K562 (cell line): Measurements from ENCODE around the gene SEMA5A. TPM values are rescaled to one million over a fixed set of nuclear protein-coding genes. Genes with fewer than 3 reads are reported as not detected.

ENCODE experiments used
- ATAC-seq: fragments of 200-7000 bp; cut with Tn5 transposase; 3 replicates; pipeline ENCODE4 v1.9.1; 2020; ENCODE audit warnings: moderate library complexity
- BruUV-seq: library from RNA; stranded (reverse); fragments of 400-500 nt; replicated peaks from 2 replicates; lab custom pipeline; 2021; lab: Mats Ljungman, UMichigan
- CTCF ChIA-PET: fragments of 300-600 bp; formaldehyde crosslinking; extraction: SDS; loops from one replicate; lab custom pipeline; 2021; ENCODE audit warnings: low intra/inter-chr PET ratio; lab: Yijun Ruan, JAX
- POLR2A ChIA-PET: fragments of 300-600, 350-650 bp; sonication (Branson Sonifier 250); formaldehyde crosslinking; extraction: SDS; loops from one replicate; lab custom pipeline; 2021; ENCODE audit warnings: antibody characterized with exemption, inconsistent platforms; lab: Yijun Ruan, JAX
- DNase-seq, 4 experiments: peaks; one replicate each; pipeline versions ENCODE4 v3.0.0 to v3.0.0-alpha.2; 2011 to 2018; ENCODE audit warnings: low spot score in 3 of 4, mixed read lengths in 3 of 4; ENCODE audit errors: extremely low read depth in 1 of 4
- FAIRE-seq: peaks from 2 replicates; lab custom pipeline; 2011; peaks lifted over from hg19 to GRCh38; lab: Jason Lieb, UNC
- H2AFZ ChIP-seq: 2 replicates; pipeline ENCODE4 v1.6.0; 2011; ENCODE audit warnings: low read depth, low read length, control low read depth, inconsistent platforms
- H3K27ac ChIP-seq: fragments of 200-600 bp; 3 replicates; pipeline ENCODE4 v1.8.0; 2011; ENCODE audit warnings: low read depth, mild to moderate bottlenecking, control low read depth, inconsistent platforms, low read length, moderate library complexity, mixed read lengths; ENCODE audit errors: extremely low read depth
- H3K27me3 ChIP-seq, 2 experiments: fragments of 300-600 bp in 1 of 2; 2 replicates in 1 of 2; 3 replicates in 1 of 2; pipeline versions ENCODE4 v1.6.0 to v1.8.0; 2011; ENCODE audit warnings: inconsistent platforms in 2 of 2, low read length in 2 of 2, mild to moderate bottlenecking in 1 of 2, mixed read lengths in 1 of 2, moderate library complexity in 1 of 2; ENCODE audit not compliant: control insufficient read depth in 2 of 2, insufficient read depth in 2 of 2
- H3K36me3 ChIP-seq: fragments of 300-600 bp; 3 replicates; pipeline ENCODE4 v1.8.0; 2011; ENCODE audit warnings: mild to moderate bottlenecking, low read length, inconsistent platforms; ENCODE audit not compliant: control insufficient read depth, insufficient read depth
- H3K4me1 ChIP-seq, 2 experiments: fragments of 200-600 bp in 1 of 2; replicated peaks in 1 of 2; 2 replicates in 1 of 2; 3 replicates in 1 of 2; pipeline versions ENCODE4 v1.5.1 to v1.8.0; 2011; ENCODE audit warnings: inconsistent platforms in 2 of 2, low read length in 2 of 2, mild to moderate bottlenecking in 1 of 2, mixed read lengths in 1 of 2, moderate library complexity in 1 of 2; ENCODE audit not compliant: control insufficient read depth in 2 of 2, insufficient read depth in 2 of 2
- H3K4me2 ChIP-seq: 2 replicates; pipeline ENCODE4 v1.6.1; 2011; ENCODE audit warnings: low read length, control low read depth, inconsistent platforms, mixed read lengths; ENCODE audit not compliant: insufficient read depth
- H3K4me3 ChIP-seq: fragments of 200-600 bp; sonication (generic), shearing (Covaris generic); 2 replicates; pipeline ENCODE4 v1.5.1; 2016; ENCODE audit warnings: control low read depth, inconsistent platforms
- H3K79me2 ChIP-seq: fragments of 200-600 bp; 3 replicates; pipeline ENCODE4 v1.8.0; 2011; ENCODE audit warnings: low read length, inconsistent platforms; ENCODE audit not compliant: control insufficient read depth, insufficient read depth
- H3K9ac ChIP-seq, 2 experiments: 2 replicates each; pipeline versions ENCODE4 v1.6.0 to v1.6.1; 2011; ENCODE audit warnings: low read depth in 2 of 2, low read length in 2 of 2, control low read depth in 1 of 2, inconsistent platforms in 1 of 2, mild to moderate bottlenecking in 1 of 2, mixed read lengths in 1 of 2; ENCODE audit not compliant: insufficient read depth in 1 of 2
- H3K9me1 ChIP-seq: one replicate; pipeline ENCODE4 v1.6.0; 2011; ENCODE audit warnings: inconsistent platforms, mild to moderate bottlenecking, low read length, moderate library complexity; ENCODE audit not compliant: control insufficient read depth, insufficient read depth
- H3K9me3 ChIP-seq: replicated peaks from 2 replicates; pipeline ENCODE4 v1.5.1; 2011; ENCODE audit warnings: low read depth, low read length, inconsistent platforms; ENCODE audit not compliant: control insufficient read depth, insufficient read depth
- H4K20me1 ChIP-seq: replicated peaks from 2 replicates; pipeline ENCODE4 v1.6.1; 2011; ENCODE audit warnings: low read length, inconsistent platforms, mixed read lengths; ENCODE audit not compliant: control insufficient read depth, insufficient read depth
- DPF2 ChIP-seq: fragments of 450-650 bp; IDR thresholded peaks from 2 replicates; pipeline ENCODE4 v1.6.1; 2016
- FOSL1 ChIP-seq: fragments of 200-800 bp; sonication (Bioruptor generic); conservative IDR thresholded peaks from 2 replicates; pipeline ENCODE4 v1.6.1; 2016; ENCODE audit warnings: missing genetic modification characterization, missing compliant biosample characterization
- GMEB1 ChIP-seq: fragments of 250-450 bp; sonication (Bioruptor Pico); IDR thresholded peaks from 2 replicates; pipeline ENCODE4 v1.4.0; 2020; ENCODE audit warnings: mild to moderate bottlenecking
- ILK ChIP-seq: fragments of 450-650 bp; IDR thresholded peaks from 2 replicates; pipeline ENCODE4 v1.6.1; 2016; ENCODE audit warnings: missing genetic modification characterization, low read depth, mild to moderate bottlenecking, missing compliant biosample characterization, moderate library complexity, borderline replicate concordance
- TAL1 ChIP-seq: fragments of 450-650 bp; IDR thresholded peaks from 2 replicates; pipeline ENCODE4 v1.6.1; 2016; ENCODE audit warnings: mild to moderate bottlenecking
- ZFP1 ChIP-seq: fragments of 450-650 bp; formaldehyde crosslinking; IDR thresholded peaks from 2 replicates; pipeline ENCODE4 v1.4.0; 2020; ENCODE audit warnings: mild to moderate bottlenecking, mixed read lengths
- WGBS: fragments of 100-300 bp; shearing (Covaris generic); methylation state at CpG from one replicate; pipeline ENCODE4 v1.1.6; 2016; ENCODE audit warnings: low coverage, mixed read lengths; ENCODE audit not compliant: insufficient coverage; ENCODE audit errors: missing lambda C conversion rate; 5-methylcytosine and 5-hydroxymethylcytosine counted together
- in situ Hi-C: fragments of 300-500 bp; cut with MboI; formaldehyde crosslinking; loops from 4 replicates; pipeline ENCODE4 v1.15.0; 2018; ENCODE audit warnings: inconsistent platforms, mixed read lengths
- intact Hi-C: fragments of 100-400 bp; cut with micrococcal nuclease; formaldehyde crosslinking; loops from 2 replicates; pipeline ENCODE4 v1.14.2; 2022
- polyA plus RNA-seq, 8 experiments: library from polyadenylated mRNA; depleted of rRNA in 4 of 8; stranded (reverse) in 5 of 8; unstranded in 3 of 8; fragments of >200 nt; fragmentation: Nextera tagmentation in 2 of 8; fragmentation: Illumina TruSeq in 1 of 8; extraction: Ambion mirVana in 2 of 8; extraction: Trizol in 1 of 8; gene quantifications; 2 replicates each; pipeline versions ENCODE4 v1.2.1 to v1.2.3, GENCODE V29; 2011 to 2014; ENCODE audit warnings: inconsistent platforms in 1 of 8, missing spikeins in 1 of 8
- total RNA-seq, 7 experiments: library from RNA; depleted of rRNA in 6 of 7; stranded (reverse); fragments of >200 nt in 6 of 7; fragmentation: Illumina TruSeq in 2 of 7; extraction: Trizol in 2 of 7; gene quantifications; 2 replicates each; pipeline versions ENCODE4 v1.2.1 to v1.2.3, GENCODE V29; 2011 to 2021; ENCODE audit warnings: low replicate concordance in 1 of 7
- TF ChIP-seq, protein P1 (sequence below): sonication (generic); formaldehyde crosslinking; IDR thresholded peaks from 2 replicates; pipeline ENCODE4 v1.9.0; 2022; ENCODE audit warnings: mild to moderate bottlenecking, missing genetic modification reagents

The SEMA5A gene
- total and polyA plus RNA-seq, 9 of the 15 experiments (the other 6 are each of a cell fraction or from before 2014, with no cell fraction given): 0.02 TPM; not detected in 8

- no peak for ATAC-seq
- Histone ChIP-seq H3K4me3 (no peak overlapping the region), H3K27me3 (no peaks in the 10 kb centered on the region), H3K4me1 (no peaks in the 10 kb centered on the region), H3K79me2 (no peaks in the 10 kb centered on the region), H3K27ac (no peak overlapping the region), H2AFZ (no peak overlapping the region), H3K9me1 (no peaks in the 10 kb centered on the region), H4K20me1 (no peaks in the 10 kb centered on the region), H3K4me2 (no peak overlapping the region), H3K36me3 (no peaks in the 10 kb centered on the region), H3K9ac (no peak overlapping the region), H3K9me3 (no peaks in the 10 kb centered on the region)
- POLR2A ChIA-PET: no interaction called here
- DNase-seq: no peak
- no peak for FAIRE-seq
- in situ Hi-C loops (no loop called here), intact Hi-C loops (no loop called here)
- CTCF ChIA-PET: no interaction called here
- 0% methylated on average over 1 of the region's 1 CpG for WGBS
- TF ChIP-seq, protein P1, sequence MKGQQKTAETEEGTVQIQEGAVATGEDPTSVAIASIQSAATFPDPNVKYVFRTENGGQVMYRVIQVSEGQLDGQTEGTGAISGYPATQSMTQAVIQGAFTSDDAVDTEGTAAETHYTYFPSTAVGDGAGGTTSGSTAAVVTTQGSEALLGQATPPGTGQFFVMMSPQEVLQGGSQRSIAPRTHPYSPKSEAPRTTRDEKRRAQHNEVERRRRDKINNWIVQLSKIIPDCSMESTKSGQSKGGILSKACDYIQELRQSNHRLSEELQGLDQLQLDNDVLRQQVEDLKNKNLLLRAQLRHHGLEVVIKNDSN: no peak
- TF ChIP-seq FOSL1 (tag) (no peak), DPF2 (no peak), GMEB1 (CRISPR knock-in tag) (no peak), TAL1 (no peak), ILK (tag) (no peak), ZFP1 (CRISPR knock-in tag) (no peak)
- no TSS peak for BruUV-seq
Observed at GRCh38 chr5:9058666-9059065, 487.2 kb downstream of the SEMA5A start.
